Glomerular endothelial cell (primary cell): ENCODE results near the gene RNF212. TPM values are rescaled to one million over a fixed set of nuclear protein-coding genes. Genes with fewer than 3 reads are reported as not detected.
"Not testable (repeated sequence)": the region's sequence is repeated elsewhere in the genome, so short reads cannot be mapped to it uniquely, and the experiment has no call there.

Experiments
- DNase-seq: peaks from one replicate; pipeline ENCODE4 v3.0.0-alpha.2; 2011; ENCODE audit warnings: low read depth, low spot score; ENCODE audit errors: extremely low read depth
- total RNA-seq: library from RNA; depleted of rRNA; stranded (reverse); fragments of >200 nt; gene quantifications from 2 replicates; pipeline ENCODE4 v1.2.3, GENCODE V29; 2015

RNF212 gene
- total RNA-seq, 1 donor from 2014 or later, result 4.9 TPM

GRCh38 chr4:1049591-1049905 lies 63.8 kb downstream of the RNF212 start:
- no peak for DNase-seq

- DNase-seq, result no peak
These were observed 64.4 kb downstream of the RNF212 start for GRCh38 chr4:1048773-1049590.

- no peak for DNase-seq
These were observed 65.2 kb downstream of the RNF212 start for GRCh38 chr4:1047976-1048772.

GRCh38 chr4:1047106-1047975 lies 66.0 kb downstream of the RNF212 start:
- no peak for DNase-seq

GRCh38 chr4:1046581-1047011 lies 66.8 kb downstream of the RNF212 start:
- DNase-seq, result not testable (repeated sequence)

- DNase-seq, result no peak
These were observed 67.7 kb downstream of the RNF212 start for GRCh38 chr4:1045595-1046201.

GRCh38 chr4:1045193-1045594 lies 68.2 kb downstream of the RNF212 start:
- no peak for DNase-seq

GRCh38 chr4:1044469-1045192 lies 68.7 kb downstream of the RNF212 start:
- DNase-seq, result no peak

- DNase-seq, result peak; percentile 83
These were observed 69.5 kb downstream of the RNF212 start for GRCh38 chr4:1043651-1044468.

- DNase-seq, result no peak
These were observed 70.2 kb downstream of the RNF212 start for GRCh38 chr4:1043162-1043561.

GRCh38 chr4:1042352-1043055 lies 70.9 kb downstream of the RNF212 start:
- no peak for DNase-seq

GRCh38 chr4:1041936-1042330 lies 71.4 kb downstream of the RNF212 start:
- no peak for DNase-seq

- no peak for DNase-seq
These were observed 72.0 kb downstream of the RNF212 start for GRCh38 chr4:1041147-1041935.

GRCh38 chr4:1040344-1041146 lies 72.8 kb downstream of the RNF212 start:
- DNase-seq, result no peak

- DNase-seq, result no peak
These were observed 73.6 kb downstream of the RNF212 start for GRCh38 chr4:1039493-1040343.

GRCh38 chr4:1038948-1039492 lies 74.3 kb downstream of the RNF212 start:
- no peak for DNase-seq
